Umbilical cord (tissue), 2 donors: ENCODE data around the gene APBA2. TPM values are rescaled to one million over a fixed set of nuclear protein-coding genes. Genes with fewer than 3 reads are reported as not detected.

Experiments
- DNase-seq: peaks from one replicate; pipeline ENCODE4 v3.0.0-alpha.2; 2015; ENCODE audit warnings: low spot score
- total RNA-seq: library from RNA; depleted of rRNA; stranded (reverse); fragments of >200 nt; gene quantifications from one replicate; pipeline ENCODE4 v1.2.3, GENCODE V29; 2014; ENCODE audit warnings: low replicate concordance; ENCODE audit not compliant: insufficient read depth

APBA2 gene
- total RNA-seq, 1 donor from 2014 or later = 5.8 TPM

GRCh38 chr15:29131840-29132420 is 246.2 kb downstream of the APBA2 start:
- no peak for DNase-seq

- DNase-seq = no peak
These were observed 247.0 kb downstream of the APBA2 start for GRCh38 chr15:29132735-29133181.

GRCh38 chr15:29133321-29133720 is 247.5 kb downstream of the APBA2 start:
- DNase-seq = no peak

GRCh38 chr15:29133791-29134190 is 248.0 kb downstream of the APBA2 start:
- DNase-seq = no peak

- no peak for DNase-seq
These were observed 248.5 kb downstream of the APBA2 start for GRCh38 chr15:29134239-29134638.

- no peak for DNase-seq
These were observed 249.0 kb downstream of the APBA2 start for GRCh38 chr15:29134641-29135308.

GRCh38 chr15:29135309-29135657 is 249.5 kb downstream of the APBA2 start:
- DNase-seq = no peak

- no peak for DNase-seq
These were observed 250.2 kb downstream of the APBA2 start for GRCh38 chr15:29135702-29136646.

GRCh38 chr15:29138260-29138659 is 252.5 kb downstream of the APBA2 start:
- no peak for DNase-seq

- DNase-seq = no peak
These were observed 253.3 kb downstream of the APBA2 start for GRCh38 chr15:29139072-29139471.

- peak; percentile 14 for DNase-seq
These were observed 254.0 kb downstream of the APBA2 start for GRCh38 chr15:29139540-29140459.

GRCh38 chr15:29140475-29141307 is 254.9 kb downstream of the APBA2 start:
- no peak for DNase-seq

- DNase-seq = no peak
These were observed 255.7 kb downstream of the APBA2 start for GRCh38 chr15:29141308-29142128.

GRCh38 chr15:29142129-29142747 is 256.5 kb downstream of the APBA2 start:
- no peak for DNase-seq

- no peak for DNase-seq
These were observed 257.5 kb downstream of the APBA2 start for GRCh38 chr15:29143293-29143692.

GRCh38 chr15:29143909-29144635 is 258.3 kb downstream of the APBA2 start:
- no peak for DNase-seq

- no peak for DNase-seq
These were observed 263.9 kb downstream of the APBA2 start for GRCh38 chr15:29149738-29150075.
